Measurements from ENCODE around the gene ERBB4.

Gene ERBB4

GRCh38 chr2:212441141-212441540 is 97.5 kb downstream of the ERBB4 start:
- DNase-seq (ENCODE audit: insufficient read length, low spot score) (no peak), FAIRE-seq (no peak)

GRCh38 chr2:212428681-212429478 is 109.7 kb downstream of the ERBB4 start:
- no peak for DNase-seq (ENCODE audit: insufficient read length, low spot score)

GRCh38 chr2:212427638-212428037 is 111.0 kb downstream of the ERBB4 start:
- DNase-seq (ENCODE audit: insufficient read length, low spot score): no peak

More at GRCh38 chr2:212428681-212429478, 109.7 kb downstream of the ERBB4 start:
- FAIRE-seq: no peak

GRCh38 chr2:212426637-212427412 is 111.8 kb downstream of the ERBB4 start:
- DNase-seq (ENCODE audit: insufficient read length, low spot score) (no peak), FAIRE-seq (no peak)

More at GRCh38 chr2:212427638-212428037, 111.0 kb downstream of the ERBB4 start:
- no peak for FAIRE-seq

- no peak for FAIRE-seq
- DNase-seq (ENCODE audit: insufficient read length, low spot score): no peak
Measured at GRCh38 chr2:212424082-212424481, 114.5 kb downstream of the ERBB4 start.

GRCh38 chr2:212423089-212423488 is 115.5 kb downstream of the ERBB4 start:
- FAIRE-seq: no peak
- no peak for DNase-seq (ENCODE audit: insufficient read length, low spot score)

GRCh38 chr2:212421556-212422334 is 116.9 kb downstream of the ERBB4 start:
- DNase-seq (ENCODE audit: insufficient read length, low spot score) (no peak), FAIRE-seq (no peak)

GRCh38 chr2:212416086-212416485 is 122.5 kb downstream of the ERBB4 start:
- DNase-seq (ENCODE audit: insufficient read length, low spot score): no peak
- FAIRE-seq: no peak

GRCh38 chr2:212414767-212415211 is 123.8 kb downstream of the ERBB4 start:
- FAIRE-seq: no peak

GRCh38 chr2:212409560-212409959 is 129.0 kb downstream of the ERBB4 start:
- no peak for FAIRE-seq
- DNase-seq (ENCODE audit: insufficient read length, low spot score): no peak

More at GRCh38 chr2:212414767-212415211, 123.8 kb downstream of the ERBB4 start:
- DNase-seq (ENCODE audit: insufficient read length, low spot score): no peak

- FAIRE-seq (no peak), DNase-seq (ENCODE audit: insufficient read length, low spot score) (no peak)
Measured at GRCh38 chr2:212408524-212408923, 130.1 kb downstream of the ERBB4 start.

GRCh38 chr2:212406716-212407115 is 131.9 kb downstream of the ERBB4 start:
- FAIRE-seq (no peak), DNase-seq (ENCODE audit: insufficient read length, low spot score) (no peak)

- FAIRE-seq (no peak), DNase-seq (ENCODE audit: insufficient read length, low spot score) (no peak)
Measured at GRCh38 chr2:212402316-212402715, 136.3 kb downstream of the ERBB4 start.

GRCh38 chr2:212398316-212398715 is 140.3 kb downstream of the ERBB4 start:
- no peak for DNase-seq (ENCODE audit: insufficient read length, low spot score)
- no peak for FAIRE-seq

GRCh38 chr2:212392544-212392943 is 146.1 kb downstream of the ERBB4 start:
- FAIRE-seq: no peak
- no peak for DNase-seq (ENCODE audit: insufficient read length, low spot score)

- DNase-seq (ENCODE audit: insufficient read length, low spot score) (no peak), FAIRE-seq (no peak)
Measured at GRCh38 chr2:212392043-212392442, 146.6 kb downstream of the ERBB4 start.

GRCh38 chr2:212387146-212387545 is 151.5 kb downstream of the ERBB4 start:
- DNase-seq (ENCODE audit: insufficient read length, low spot score) (no peak), FAIRE-seq (no peak)

GRCh38 chr2:212385241-212385640 is 153.4 kb downstream of the ERBB4 start:
- DNase-seq (ENCODE audit: insufficient read length, low spot score) (no peak), FAIRE-seq (no peak)

- DNase-seq (ENCODE audit: insufficient read length, low spot score): no peak
- FAIRE-seq: no peak
Measured at GRCh38 chr2:212384027-212384426, 154.6 kb downstream of the ERBB4 start.

- FAIRE-seq (no peak), DNase-seq (ENCODE audit: insufficient read length, low spot score) (no peak)
Measured at GRCh38 chr2:212381428-212382102, 157.0 kb downstream of the ERBB4 start.
